Measurements from ENCODE around the gene FKBP15.

DNA sequence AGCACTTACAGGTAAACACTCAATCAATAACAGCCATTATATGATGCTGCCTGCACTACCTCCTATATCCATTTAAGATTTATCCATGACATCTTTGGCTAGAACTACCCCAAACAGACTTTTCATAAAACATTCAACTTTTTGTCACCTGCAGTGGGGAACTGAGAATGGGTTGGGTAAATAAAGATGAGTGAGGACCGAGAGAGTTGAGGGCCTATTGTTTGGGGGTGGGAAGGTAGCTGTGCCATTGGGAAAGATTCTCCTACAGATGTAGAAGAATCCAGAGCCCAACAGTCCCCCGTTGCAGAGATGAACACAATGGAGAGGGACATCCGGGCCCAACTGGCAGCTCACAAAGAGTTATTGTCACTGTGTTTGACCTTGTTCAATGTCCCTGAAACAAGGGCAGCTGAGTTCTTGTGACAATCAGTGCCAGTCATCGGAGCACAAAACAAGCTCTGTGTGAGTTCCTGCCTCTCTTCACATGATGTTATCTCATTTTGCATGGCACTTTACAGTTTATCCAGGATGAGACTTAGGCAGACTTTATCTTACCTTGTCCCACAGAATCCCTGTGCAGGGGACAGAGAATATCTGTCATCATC, 81.8 kb downstream of the FKBP15 start:
- TF ChIP-seq POLR2AphosphoS5 (IDR thresholded peaks at IDR 0.05) (no peak), POLR2A (IDR thresholded peaks at IDR 0.05) (no peak)
- TF ChIP-seq, protein P1, sequence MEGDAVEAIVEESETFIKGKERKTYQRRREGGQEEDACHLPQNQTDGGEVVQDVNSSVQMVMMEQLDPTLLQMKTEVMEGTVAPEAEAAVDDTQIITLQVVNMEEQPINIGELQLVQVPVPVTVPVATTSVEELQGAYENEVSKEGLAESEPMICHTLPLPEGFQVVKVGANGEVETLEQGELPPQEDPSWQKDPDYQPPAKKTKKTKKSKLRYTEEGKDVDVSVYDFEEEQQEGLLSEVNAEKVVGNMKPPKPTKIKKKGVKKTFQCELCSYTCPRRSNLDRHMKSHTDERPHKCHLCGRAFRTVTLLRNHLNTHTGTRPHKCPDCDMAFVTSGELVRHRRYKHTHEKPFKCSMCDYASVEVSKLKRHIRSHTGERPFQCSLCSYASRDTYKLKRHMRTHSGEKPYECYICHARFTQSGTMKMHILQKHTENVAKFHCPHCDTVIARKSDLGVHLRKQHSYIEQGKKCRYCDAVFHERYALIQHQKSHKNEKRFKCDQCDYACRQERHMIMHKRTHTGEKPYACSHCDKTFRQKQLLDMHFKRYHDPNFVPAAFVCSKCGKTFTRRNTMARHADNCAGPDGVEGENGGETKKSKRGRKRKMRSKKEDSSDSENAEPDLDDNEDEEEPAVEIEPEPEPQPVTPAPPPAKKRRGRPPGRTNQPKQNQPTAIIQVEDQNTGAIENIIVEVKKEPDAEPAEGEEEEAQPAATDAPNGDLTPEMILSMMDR (IDR thresholded peaks at IDR 0.05) = no peak
